AG09319 (cell line): ENCODE results near the gene PALD1.

ENCODE experiments used
- DNase-seq: peaks from one replicate; pipeline ENCODE4 v3.0.0-alpha.2; 2010; ENCODE audit warnings: low read depth; ENCODE audit errors: extremely low read depth
- CTCF ChIP-seq: IDR thresholded peaks from 2 replicates; pipeline ENCODE4 v1.5.1; 2011; ENCODE audit warnings: low read depth, mild to moderate bottlenecking, inconsistent platforms, low read length, moderate library complexity

Gene PALD1

GRCh38 chr10:70596860-70597809 is 118.6 kb downstream of the PALD1 start:
- no peak for TF ChIP-seq CTCF
- no peak for DNase-seq

GRCh38 chr10:70597856-70598815 is 119.6 kb downstream of the PALD1 start:
- DNase-seq: no peak
- no peak for TF ChIP-seq CTCF

- DNase-seq: no peak
- TF ChIP-seq CTCF: no peak
Measured at GRCh38 chr10:70598857-70599295, 120.3 kb downstream of the PALD1 start.

- TF ChIP-seq CTCF: no peak
- DNase-seq: no peak
Measured at GRCh38 chr10:70599319-70599718, 120.8 kb downstream of the PALD1 start.

GRCh38 chr10:70599791-70600190 is 121.2 kb downstream of the PALD1 start:
- TF ChIP-seq CTCF: no peak
- DNase-seq: no peak

- no peak for TF ChIP-seq CTCF
- no peak for DNase-seq
Measured at GRCh38 chr10:70600512-70601395, 122.2 kb downstream of the PALD1 start.
